Breast epithelium (tissue), 4 donors: Measurements from ENCODE around the gene QRFP. TPM values are rescaled to one million over a fixed set of nuclear protein-coding genes. Genes with fewer than 3 reads are reported as not detected.

ENCODE experiments used
- DNase-seq, 2 donors: peaks; one replicate each; pipeline ENCODE4 v3.0.0-alpha.2; 2019; ENCODE audit warnings: low spot score in 2 of 2
- H3K27ac ChIP-seq, 2 donors: fragments of 200-600 bp; sonication (generic) in 1 of 2; one replicate each; pipeline ENCODE4 v1.5.1; 2016 to 2019; ENCODE audit warnings: mild to moderate bottlenecking in 1 of 2
- H3K27me3 ChIP-seq, 2 donors: fragments of 200-600 bp; sonication (generic) in 1 of 2; one replicate each; pipeline versions ENCODE4 v1.5.1 to v1.6.0; 2017 to 2019; ENCODE audit warnings: control low read depth in 1 of 2, mild to moderate bottlenecking in 1 of 2
- H3K36me3 ChIP-seq: fragments of 200-600 bp; one replicate; pipeline ENCODE4 v1.5.1; 2019
- H3K4me1 ChIP-seq, 2 donors: fragments of 200-600 bp; sonication (generic); one replicate each; pipeline ENCODE4 v1.5.1; 2016 to 2019; ENCODE audit warnings: control low read depth in 1 of 2
- H3K4me3 ChIP-seq, 3 donors: fragments of 200-600 bp; sonication (generic); 1 replicate in 2 of 3; 2 replicates in 1 of 3; pipeline ENCODE4 v1.5.1; 2016 to 2019; ENCODE audit warnings: mild to moderate bottlenecking in 3 of 3, moderate library complexity in 2 of 3
- H3K9me3 ChIP-seq, 2 donors: fragments of 200-600 bp; sonication (generic) in 1 of 2; one replicate each; pipeline ENCODE4 v1.5.1; 2016 to 2019; ENCODE audit warnings: control low read depth in 1 of 2
- POLR2A ChIP-seq: fragments of 450-650 bp; IDR thresholded peaks from one replicate; pipeline ENCODE4 v1.6.1; 2016; ENCODE audit warnings: antibody characterized with exemption, mild to moderate bottlenecking, moderate library complexity
- POLR2AphosphoS5 ChIP-seq, 3 donors: sonication (generic); formaldehyde crosslinking; IDR thresholded peaks; one replicate each; pipeline ENCODE4 v1.6.1; 2017; ENCODE audit warnings: antibody characterized with exemption in 3 of 3
- intact Hi-C: fragments of 100-400 bp; cut with DNase I; formaldehyde crosslinking; loops from one replicate; pipeline ENCODE4 v1.15.1; 2023; ENCODE audit warnings: low total_unique reads
- total RNA-seq, 3 donors: library from RNA; depleted of rRNA; stranded (reverse); fragments of >200 nt; gene quantifications; one replicate each; pipeline ENCODE4 v1.1.0, GENCODE V29; 2016
- TF ChIP-seq, protein P1 (sequence below), 3 donors: fragments of 450-650 bp; IDR thresholded peaks; one replicate each; pipeline ENCODE4 v1.5.1; 2016 to 2017; ENCODE audit warnings: antibody characterized with exemption in 3 of 3, mild to moderate bottlenecking in 3 of 3, moderate library complexity in 3 of 3

QRFP gene
- total RNA-seq, 3 donors from 2014 or later: not detected

DNA sequence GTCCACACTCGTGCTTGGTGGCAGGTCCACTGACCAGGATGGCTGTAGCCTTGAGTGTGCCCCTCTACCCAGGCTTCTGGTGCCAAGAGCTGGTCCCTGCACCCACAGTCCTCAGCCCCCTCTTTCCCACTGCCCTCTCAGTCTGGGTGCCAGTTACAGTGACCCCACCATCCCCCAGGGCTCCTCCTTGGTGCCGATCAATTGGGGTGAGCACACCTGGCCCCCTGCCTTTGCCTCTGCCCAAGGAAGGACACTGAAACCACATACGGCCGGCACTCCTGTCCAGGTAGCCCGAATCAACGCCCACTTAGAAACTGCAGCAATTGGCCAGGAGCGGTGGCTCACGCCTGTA, 18.5 kb upstream of the QRFP start:
- no peaks in the 10 kb centered on the region for H3K36me3 ChIP-seq
- intact Hi-C loops: no loop called here
- no peaks in the 10 kb centered on the region for H3K9me3 ChIP-seq
- no peaks in the 10 kb centered on the region for H3K4me1 ChIP-seq
- DNase-seq: no peak
- no peak overlapping the region for H3K4me3 ChIP-seq
- H3K27me3 ChIP-seq: peaks cover 0 to 20% of the 10 kb centered on the region in 2 donors
- H3K27ac ChIP-seq: no peak overlapping the region
- TF ChIP-seq POLR2A (no peak), POLR2AphosphoS5 (IDR thresholded peaks at IDR 0.05) (no peak)
- TF ChIP-seq, protein P1, sequence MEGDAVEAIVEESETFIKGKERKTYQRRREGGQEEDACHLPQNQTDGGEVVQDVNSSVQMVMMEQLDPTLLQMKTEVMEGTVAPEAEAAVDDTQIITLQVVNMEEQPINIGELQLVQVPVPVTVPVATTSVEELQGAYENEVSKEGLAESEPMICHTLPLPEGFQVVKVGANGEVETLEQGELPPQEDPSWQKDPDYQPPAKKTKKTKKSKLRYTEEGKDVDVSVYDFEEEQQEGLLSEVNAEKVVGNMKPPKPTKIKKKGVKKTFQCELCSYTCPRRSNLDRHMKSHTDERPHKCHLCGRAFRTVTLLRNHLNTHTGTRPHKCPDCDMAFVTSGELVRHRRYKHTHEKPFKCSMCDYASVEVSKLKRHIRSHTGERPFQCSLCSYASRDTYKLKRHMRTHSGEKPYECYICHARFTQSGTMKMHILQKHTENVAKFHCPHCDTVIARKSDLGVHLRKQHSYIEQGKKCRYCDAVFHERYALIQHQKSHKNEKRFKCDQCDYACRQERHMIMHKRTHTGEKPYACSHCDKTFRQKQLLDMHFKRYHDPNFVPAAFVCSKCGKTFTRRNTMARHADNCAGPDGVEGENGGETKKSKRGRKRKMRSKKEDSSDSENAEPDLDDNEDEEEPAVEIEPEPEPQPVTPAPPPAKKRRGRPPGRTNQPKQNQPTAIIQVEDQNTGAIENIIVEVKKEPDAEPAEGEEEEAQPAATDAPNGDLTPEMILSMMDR (IDR thresholded peaks at IDR 0.05): no peak

- Histone ChIP-seq H3K27ac (no peak overlapping the region), H3K9me3 (no peaks in the 10 kb centered on the region), H3K4me1 (no peaks in the 10 kb centered on the region), H3K36me3 (no peaks in the 10 kb centered on the region), H3K27me3 (peaks cover 0 to 16% of the 10 kb centered on the region in 2 donors), H3K4me3 (no peak overlapping the region)
- TF ChIP-seq POLR2A: no peak
- TF ChIP-seq, protein P1 (IDR thresholded peaks at IDR 0.05): no peak
- TF ChIP-seq POLR2AphosphoS5 (IDR thresholded peaks at IDR 0.05): no peak
- intact Hi-C loops: no loop called here
- DNase-seq: no peak
These were observed 17.9 kb upstream of the QRFP start for GRCh38 chr9:130914417-130915095.

- H3K9me3 ChIP-seq: no peaks in the 10 kb centered on the region
- TF ChIP-seq POLR2AphosphoS5 (IDR thresholded peaks at IDR 0.05) (no peak), POLR2A (no peak)
- TF ChIP-seq, protein P1 (IDR thresholded peaks at IDR 0.05): no peak
- DNase-seq: no peak
- no peaks in the 10 kb centered on the region for H3K36me3 ChIP-seq
- intact Hi-C loops: no loop called here
- H3K27me3 ChIP-seq: peaks cover 0 to 14% of the 10 kb centered on the region in 2 donors
- H3K4me1 ChIP-seq: no peaks in the 10 kb centered on the region
- no peak overlapping the region for H3K27ac ChIP-seq
- H3K4me3 ChIP-seq: peak overlapping the region in 1 of 3 donors; percentile 47
These were observed 17.2 kb upstream of the QRFP start for GRCh38 chr9:130913599-130914416.

- Histone ChIP-seq H3K9me3 (no peaks in the 10 kb centered on the region), H3K4me3 (peak overlapping the region in 1 of 3 donors; percentile 47), H3K27ac (no peak overlapping the region), H3K36me3 (no peaks in the 10 kb centered on the region), H3K4me1 (no peaks in the 10 kb centered on the region), H3K27me3 (peaks cover 0 to 16% of the 10 kb centered on the region in 2 donors)
- intact Hi-C loops: no loop called here
- no peak for DNase-seq
- TF ChIP-seq, protein P1 (IDR thresholded peaks at IDR 0.05): no peak
- TF ChIP-seq POLR2AphosphoS5 (IDR thresholded peaks at IDR 0.05): no peak
These were observed 16.5 kb upstream of the QRFP start for GRCh38 chr9:130912932-130913598.
